B cell (primary cell): Measurements from ENCODE around the gene HLA-F.

Experiments used
- CTCF ChIP-seq: fragments of 200-600 bp; IDR thresholded peaks from one replicate; pipeline ENCODE4 v1.8.0; 2022; ENCODE audit warnings: antibody characterized with exemption, mild to moderate bottlenecking
- EZH2 ChIP-seq: IDR thresholded peaks from 2 replicates; pipeline ENCODE4 v1.6.1; 2012; ENCODE audit warnings: borderline replicate concordance, low read depth, mild to moderate bottlenecking, moderate library complexity, low read length; ENCODE audit not compliant: insufficient read depth, poor library complexity, severe bottlenecking

GRCh38 chr6:29727637-29728036 is 4.4 kb downstream of the HLA-F start:
- TF ChIP-seq EZH2 (no peak), CTCF (no peak)
